KBM-7 (cell line): ENCODE measurements around the gene SBF2.
A peak's percentile ranks its signal among the peaks of the same experiment; 100 is the strongest.

Source experiments
- DNase-seq: peaks from one replicate; pipeline ENCODE4 v3.0.0-alpha.2; 2015
- in situ Hi-C: fragments of 300-500 bp; cut with MboI; formaldehyde crosslinking; loops from 2 replicates; pipeline ENCODE4 v1.14.3; 2020; ENCODE audit warnings: low sequenced_read_pairs, low pct_unique_long_range_greater_than_20kb, mixed read lengths

Gene SBF2

GRCh38 chr11:10293423-10294289 lies at the start of gene SBF2:
SBF2 (minus strand) TSS chr11:10294219; CDS start chr11:10294069, 150 bp downstream.
- peak; percentile 73 for DNase-seq
- in situ Hi-C loops: no loop called here

GRCh38 chr11:10338287-10338686 lies 44.3 kb upstream of the SBF2 start:
- no peak for DNase-seq
- in situ Hi-C loops: no loop called here

GRCh38 chr11:10333490-10333889 lies 39.5 kb upstream of the SBF2 start:
- DNase-seq: no peak
- in situ Hi-C loops: no loop called here

- in situ Hi-C loops: no loop called here
- no peak for DNase-seq
Observed at GRCh38 chr11:10331548-10332289, 37.7 kb upstream of the SBF2 start.

GRCh38 chr11:10329935-10330334 lies 35.9 kb upstream of the SBF2 start:
- in situ Hi-C loops: no loop called here
- DNase-seq: no peak

GRCh38 chr11:10329356-10329755 lies 35.3 kb upstream of the SBF2 start:
- no peak for DNase-seq
- in situ Hi-C loops: no loop called here

- DNase-seq: peak; percentile 69
- in situ Hi-C loops: no loop called here
Observed at GRCh38 chr11:10328314-10329098, 34.5 kb upstream of the SBF2 start.

- in situ Hi-C loops: no loop called here
- peak; percentile 35 for DNase-seq
Observed at GRCh38 chr11:10327254-10327653, 33.2 kb upstream of the SBF2 start.

GRCh38 chr11:10326012-10326964 lies 32.3 kb upstream of the SBF2 start:
- in situ Hi-C loops: no loop called here
- DNase-seq: no peak

GRCh38 chr11:10325277-10326011 lies 31.4 kb upstream of the SBF2 start:
- no peak for DNase-seq
- in situ Hi-C loops: no loop called here

GRCh38 chr11:10324474-10324873 lies 30.5 kb upstream of the SBF2 start:
- in situ Hi-C loops: loop anchor here (25.0 kb wide), 2 partner anchors 337 to 562 kb away; no protein-coding TSS in a partner anchor

GRCh38 chr11:10323793-10324170 lies 29.8 kb upstream of the SBF2 start:
- DNase-seq: no peak
- in situ Hi-C loops: loop anchor here (25.0 kb wide), 2 partner anchors 336 to 561 kb away; no protein-coding TSS in a partner anchor

More at GRCh38 chr11:10324474-10324873, 30.5 kb upstream of the SBF2 start:
- no peak for DNase-seq

GRCh38 chr11:10322830-10323792 lies 29.1 kb upstream of the SBF2 start:
- in situ Hi-C loops: loop anchor here (25.0 kb wide), 2 partner anchors 336 to 561 kb away; no protein-coding TSS in a partner anchor
- DNase-seq: peak; percentile 82

- in situ Hi-C loops: loop anchor here (25.0 kb wide), 2 partner anchors 335 to 560 kb away; no protein-coding TSS in a partner anchor
- no peak for DNase-seq
Observed at GRCh38 chr11:10322401-10322800, 28.4 kb upstream of the SBF2 start.

- in situ Hi-C loops: loop anchor here (25.0 kb wide), 2 partner anchors 334 to 559 kb away; no protein-coding TSS in a partner anchor
- no peak for DNase-seq
Observed at GRCh38 chr11:10320736-10321465, 26.9 kb upstream of the SBF2 start.
